WTC11 (cell line): ENCODE data around the gene RTP2. TPM values are rescaled to one million over a fixed set of nuclear protein-coding genes. Genes with fewer than 3 reads are reported as not detected.
A peak's percentile ranks its signal among the peaks of the same experiment; 100 is the strongest.

Experiments
- ATAC-seq: fragments of 200-7000 bp; cut with Tn5 transposase; 2 replicates; pipeline ENCODE4 v1.10.0; 2021; ENCODE audit warnings: mild to moderate bottlenecking, moderate library complexity
- CTCF ChIA-PET: fragments of 300-600 bp; sonication (Branson Sonifier 250); formaldehyde crosslinking; loops from one replicate; lab custom pipeline; 2021; ENCODE audit warnings: antibody characterized with exemption; lab: Charles Lee
- POLR2A ChIA-PET: fragments of 350-600 bp; sonication (Branson Sonifier 250); formaldehyde crosslinking; loops from one replicate; lab custom pipeline; 2021; ENCODE audit warnings: antibody characterized with exemption; lab: Charles Lee
- DNase-seq: peaks from one replicate; pipeline ENCODE4 v3.0.0; 2021; ENCODE audit warnings: low spot score
- H3K27ac Mint-ChIP-seq: 2 replicates; pipeline ENCODE4 v1.8.0; 2021; ENCODE audit warnings: mixed read lengths
- H3K27me3 Mint-ChIP-seq: 2 replicates; pipeline ENCODE4 v1.8.0; 2021; ENCODE audit warnings: low read depth, mild to moderate bottlenecking, moderate library complexity, mixed read lengths
- H3K36me3 Mint-ChIP-seq: 2 replicates; pipeline ENCODE4 v1.8.0; 2021; ENCODE audit warnings: mixed read lengths
- H3K4me1 Mint-ChIP-seq: 2 replicates; pipeline ENCODE4 v1.8.0; 2022; ENCODE audit warnings: mixed read lengths
- H3K4me3 Mint-ChIP-seq: 2 replicates; pipeline ENCODE4 v1.8.0; 2021; ENCODE audit warnings: mild to moderate bottlenecking, moderate library complexity, mixed read lengths
- H3K9me3 Mint-ChIP-seq: 2 replicates; pipeline ENCODE4 v1.8.0; 2021; ENCODE audit warnings: mixed read lengths
- ATF3 ChIP-seq: sonication (generic); formaldehyde crosslinking; conservative IDR thresholded peaks from 2 replicates; pipeline ENCODE4 v1.8.1; 2022; ENCODE audit warnings: mild to moderate bottlenecking, missing genetic modification reagents
- CREB1 ChIP-seq: sonication (generic); formaldehyde crosslinking; IDR thresholded peaks from 2 replicates; pipeline ENCODE4 v1.8.0; 2023; ENCODE audit warnings: mild to moderate bottlenecking, missing genetic modification reagents
- CTCF ChIP-seq: fragments of 200-600 bp; IDR thresholded peaks from 2 replicates; pipeline ENCODE4 v1.8.0; 2022; ENCODE audit warnings: antibody characterized with exemption
- E2F4 ChIP-seq: sonication (generic); formaldehyde crosslinking; IDR thresholded peaks from 2 replicates; pipeline ENCODE4 v1.8.1; 2022; ENCODE audit warnings: low read depth, mild to moderate bottlenecking, moderate library complexity, missing genetic modification reagents, borderline replicate concordance
- GRHL2 ChIP-seq: fragments of 250-450 bp; sonication (Bioruptor Pico); IDR thresholded peaks from 2 replicates; pipeline ENCODE4 v1.8.0; 2022; ENCODE audit warnings: mild to moderate bottlenecking, moderate library complexity; ENCODE audit not compliant: insufficient replicate concordance, severe bottlenecking
- IRF1 ChIP-seq: sonication (generic); formaldehyde crosslinking; IDR thresholded peaks from 2 replicates; pipeline ENCODE4 v1.8.0; 2023; ENCODE audit warnings: missing genetic modification reagents
- MXD4 ChIP-seq: fragments of 250-450 bp; sonication (Bioruptor Pico); IDR thresholded peaks from 2 replicates; pipeline ENCODE4 v1.8.0; 2021; ENCODE audit warnings: mild to moderate bottlenecking, moderate library complexity, borderline replicate concordance
- NFE2L1 ChIP-seq: sonication (generic); formaldehyde crosslinking; IDR thresholded peaks from 2 replicates; pipeline ENCODE4 v1.8.1; 2023; ENCODE audit warnings: missing genetic modification reagents
- NR2C2 ChIP-seq: sonication (generic); formaldehyde crosslinking; IDR thresholded peaks from 2 replicates; pipeline ENCODE4 v1.8.0; 2022; ENCODE audit warnings: mild to moderate bottlenecking, missing genetic modification reagents
- NR3C1 ChIP-seq: sonication (generic); formaldehyde crosslinking; conservative IDR thresholded peaks from 2 replicates; pipeline ENCODE4 v1.8.1; 2023; ENCODE audit warnings: low read depth, mild to moderate bottlenecking, missing genetic modification reagents
- SMAD4 ChIP-seq: sonication (generic); formaldehyde crosslinking; IDR thresholded peaks from 2 replicates; pipeline ENCODE4 v1.8.0; 2022; ENCODE audit warnings: mild to moderate bottlenecking, missing genetic modification reagents
- SP1 ChIP-seq: sonication (generic); formaldehyde crosslinking; conservative IDR thresholded peaks from 2 replicates; pipeline ENCODE4 v1.8.1; 2022; ENCODE audit warnings: missing genetic modification reagents
- TCF7 ChIP-seq: sonication (generic); formaldehyde crosslinking; IDR thresholded peaks from 2 replicates; pipeline ENCODE4 v1.8.0; 2022; ENCODE audit warnings: mild to moderate bottlenecking, low read depth, missing genetic modification reagents, moderate library complexity
- ZNF138 ChIP-seq: sonication (generic); formaldehyde crosslinking; conservative IDR thresholded peaks from 2 replicates; pipeline ENCODE4 v1.8.1; 2022; ENCODE audit warnings: mild to moderate bottlenecking, moderate library complexity, missing genetic modification reagents
- total RNA-seq: library from RNA; stranded (reverse); gene quantifications from 3 replicates; pipeline ENCODE4 v1.2.3, GENCODE V29; 2021
- TF ChIP-seq, protein P1 (sequence below): fragments of 250-450 bp; sonication (Bioruptor Pico); IDR thresholded peaks from 2 replicates; pipeline ENCODE4 v1.9.0; 2021; ENCODE audit warnings: moderate library complexity, mild to moderate bottlenecking, inconsistent platforms, borderline replicate concordance

Gene RTP2
- total RNA-seq, 1 experiment from 2014 or later = not detected

- DNase-seq = peak; percentile 81
- H3K4me1 Mint-ChIP-seq = peaks cover 10% of the 10 kb centered on the region
- TF ChIP-seq NR2C2 (no peak), NFE2L1 (CRISPR knock-in tag) (no peak), CTCF (peak; percentile 93)
- peak; percentile 94 for ATAC-seq
- ChIA-PET CTCF (interaction anchor here (0.7 to 2.3 kb wide), 10 partner anchors 12 to 601 kb away, joined by 3 to 36 read pairs (median 6); partner anchors contain the start of genes RPL39L and RTP2), POLR2A (no interaction called here)
- H3K27ac Mint-ChIP-seq = no peak overlapping the region
- peaks cover 5% of the 10 kb centered on the region; the same call in 1 of the 2 replicates for H3K9me3 Mint-ChIP-seq
- no peak overlapping the region for H3K4me3 Mint-ChIP-seq
- peaks cover 9% of the 10 kb centered on the region; the same call in 1 of the 2 replicates for H3K27me3 Mint-ChIP-seq
- H3K36me3 Mint-ChIP-seq = no peaks in the 10 kb centered on the region; the same call in 1 of the 2 replicates
Measured at GRCh38 chr3:187714404-187714979, 12.1 kb upstream of the RTP2 start.

- H3K27ac Mint-ChIP-seq = no peak overlapping the region
- H3K27me3 Mint-ChIP-seq = peaks cover 9% of the 10 kb centered on the region; the same call in 1 of the 2 replicates
- H3K36me3 Mint-ChIP-seq = no peaks in the 10 kb centered on the region; the same call in 1 of the 2 replicates
- peaks cover 6% of the 10 kb centered on the region for H3K4me1 Mint-ChIP-seq
- ATAC-seq (peak; percentile 61), DNase-seq (no peak)
- peaks cover 5% of the 10 kb centered on the region; the same call in 1 of the 2 replicates for H3K9me3 Mint-ChIP-seq
- ChIA-PET POLR2A (no interaction called here), CTCF (interaction anchor here (0.5 to 2.3 kb wide), 8 partner anchors 32 to 880 kb away, joined by 3 to 36 read pairs (median 6); partner anchors contain the start of gene RPL39L)
- H3K4me3 Mint-ChIP-seq = no peak overlapping the region
- TF ChIP-seq IRF1 (CRISPR knock-in tag) = no peak
- TF ChIP-seq ATF3 = no peak
- TF ChIP-seq, protein P1, sequence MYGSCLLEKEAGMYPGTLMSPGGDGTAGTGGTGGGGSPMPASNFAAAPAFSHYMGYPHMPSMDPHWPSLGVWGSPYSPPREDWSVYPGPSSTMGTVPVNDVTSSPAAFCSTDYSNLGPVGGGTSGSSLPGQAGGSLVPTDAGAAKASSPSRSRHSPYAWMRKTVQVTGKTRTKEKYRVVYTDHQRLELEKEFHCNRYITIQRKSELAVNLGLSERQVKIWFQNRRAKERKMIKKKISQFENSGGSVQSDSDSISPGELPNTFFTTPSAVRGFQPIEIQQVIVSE (CRISPR knock-in tag) = no peak
- no peak for TF ChIP-seq E2F4 (CRISPR knock-in tag)
- no peak for TF ChIP-seq NR3C1 (CRISPR knock-in tag)
Measured at GRCh38 chr3:187713504-187713903, 11.1 kb upstream of the RTP2 start.

GRCh38 chr3:187709155-187709554, 6.8 kb upstream of the RTP2 start:
- POLR2A ChIA-PET = no interaction called here
- ATAC-seq = peak; percentile 88

DNA sequence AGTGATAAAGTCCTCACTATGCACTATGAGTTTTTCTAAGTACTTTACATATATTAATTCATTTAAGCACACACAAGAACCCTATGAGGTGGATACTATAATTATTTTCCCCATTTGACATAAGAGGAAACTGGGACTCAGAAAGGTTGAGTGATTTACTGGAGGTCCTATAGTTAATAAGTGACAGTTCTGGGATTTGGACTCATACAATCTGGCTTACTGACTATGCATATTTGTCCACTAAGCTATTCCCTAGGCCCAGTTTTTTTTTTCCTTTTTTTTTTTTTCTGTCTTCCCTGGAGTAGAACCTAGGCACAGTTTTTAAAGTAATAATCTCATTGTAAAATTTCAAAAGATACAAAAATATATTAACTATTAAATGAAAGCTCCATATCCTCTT, 6.3 kb upstream of the RTP2 start:
- TF ChIP-seq NFE2L1 (CRISPR knock-in tag) = no peak
- no peak for TF ChIP-seq TCF7 (CRISPR knock-in tag)
- Mint-ChIP-seq H3K27me3 (no peaks in the 10 kb centered on the region), H3K27ac (no peak overlapping the region), H3K9me3 (peaks cover 5% of the 10 kb centered on the region; the same call in 1 of the 2 replicates), H3K4me1 (no peaks in the 10 kb centered on the region), H3K4me3 (no peak overlapping the region), H3K36me3 (no peaks in the 10 kb centered on the region; the same call in 1 of the 2 replicates)
- DNase-seq (no peak), ATAC-seq (no peak)
- POLR2A ChIA-PET = no interaction called here
- CTCF ChIA-PET = interaction anchor here (0.6 to 2.6 kb wide), 11 partner anchors 9 to 488 kb away, joined by 3 to 24 read pairs (median 7); no protein-coding TSS in a partner anchor

More at GRCh38 chr3:187709155-187709554, 6.8 kb upstream of the RTP2 start:
- no peak overlapping the region for H3K27ac Mint-ChIP-seq
- no peak for TF ChIP-seq ZNF138 (CRISPR knock-in tag)
- no peak for TF ChIP-seq GRHL2
- TF ChIP-seq SMAD4 (CRISPR knock-in tag) = no peak
- no peak for TF ChIP-seq SP1 (CRISPR knock-in tag)
- no peak for TF ChIP-seq MXD4 (CRISPR knock-in tag)
- TF ChIP-seq ATF3 = no peak
- no peak for TF ChIP-seq CREB1 (CRISPR knock-in tag)
- no peaks in the 10 kb centered on the region for H3K27me3 Mint-ChIP-seq
- no peaks in the 10 kb centered on the region; the same call in 1 of the 2 replicates for H3K36me3 Mint-ChIP-seq
- peak; percentile 26 for DNase-seq
- H3K9me3 Mint-ChIP-seq = peaks cover 5% of the 10 kb centered on the region; the same call in 1 of the 2 replicates
- CTCF ChIA-PET = interaction anchor here (0.6 to 2.6 kb wide), 11 partner anchors 9 to 489 kb away, joined by 3 to 24 read pairs (median 7); no protein-coding TSS in a partner anchor
- peaks cover 2% of the 10 kb centered on the region; the same call in 1 of the 2 replicates for H3K4me1 Mint-ChIP-seq
- H3K4me3 Mint-ChIP-seq = no peak overlapping the region
